CD8-positive, alpha-beta memory T cell (primary cell): ENCODE measurements around the gene NCOA3. TPM values are rescaled to one million over a fixed set of nuclear protein-coding genes. Genes with fewer than 3 reads are reported as not detected.

ENCODE experiments used
- CTCF ChIA-PET: fragments of 350-600 bp; sonication (Branson Sonifier 250); formaldehyde crosslinking; loops from one replicate; lab custom pipeline; 2021; ENCODE audit warnings: antibody characterized with exemption; lab: Charles Lee
- POLR2A ChIA-PET: fragments of 350-600 bp; sonication (Branson Sonifier 250); formaldehyde crosslinking; loops from one replicate; lab custom pipeline; 2021; ENCODE audit warnings: antibody characterized with exemption; lab: Charles Lee
- DNase-seq, 5 donors: peaks; one replicate each; pipeline versions ENCODE4 v3.0.0 to v3.0.0-alpha.2; 2020 to 2022; ENCODE audit warnings: mixed read lengths in 1 of 5
- H3K27ac ChIP-seq: one replicate; pipeline ENCODE4 v1.7.0; 2013; ENCODE audit warnings: low read depth, mild to moderate bottlenecking, low read length, moderate library complexity
- H3K27me3 ChIP-seq: 2 replicates; pipeline ENCODE4 v1.7.0; 2013; ENCODE audit warnings: low read length, mild to moderate bottlenecking; ENCODE audit not compliant: insufficient read depth, poor library complexity, severe bottlenecking
- H3K36me3 ChIP-seq: 2 replicates; pipeline ENCODE4 v1.7.0; 2013; ENCODE audit warnings: mild to moderate bottlenecking, low read length, moderate library complexity; ENCODE audit not compliant: insufficient read depth
- H3K4me1 ChIP-seq: 2 replicates; pipeline ENCODE4 v1.7.0; 2013; ENCODE audit warnings: mild to moderate bottlenecking, low read length, moderate library complexity; ENCODE audit not compliant: insufficient read depth
- H3K4me3 ChIP-seq: 2 replicates; pipeline ENCODE4 v1.7.0; 2013; ENCODE audit warnings: mild to moderate bottlenecking, low read length
- H3K9me3 ChIP-seq: 2 replicates; pipeline ENCODE4 v1.7.0; 2013; ENCODE audit warnings: mild to moderate bottlenecking, low read length
- H3K27ac Mint-ChIP-seq, 8 donors: one replicate each; pipeline ENCODE4 v1.8.0; 2020 to 2021; ENCODE audit warnings: mixed read lengths in 8 of 8, mild to moderate bottlenecking in 6 of 8, inconsistent platforms in 3 of 8, moderate library complexity in 3 of 8
- H3K27me3 Mint-ChIP-seq, 2 donors: one replicate each; pipeline ENCODE4 v1.8.0; 2020 to 2021; ENCODE audit warnings: mixed read lengths in 2 of 2, mild to moderate bottlenecking in 1 of 2, moderate library complexity in 1 of 2
- H3K36me3 Mint-ChIP-seq, 3 donors: one replicate each; pipeline ENCODE4 v1.8.0; 2020 to 2021; ENCODE audit warnings: mixed read lengths in 3 of 3, inconsistent platforms in 1 of 3, mild to moderate bottlenecking in 1 of 3
- H3K4me1 Mint-ChIP-seq, 3 donors: one replicate each; pipeline ENCODE4 v1.8.0; 2020 to 2021; ENCODE audit warnings: mixed read lengths in 3 of 3, inconsistent platforms in 1 of 3, mild to moderate bottlenecking in 1 of 3
- H3K4me3 Mint-ChIP-seq, 7 donors: one replicate each; pipeline ENCODE4 v1.8.0; 2020 to 2021; ENCODE audit warnings: mixed read lengths in 7 of 7, mild to moderate bottlenecking in 6 of 7, moderate library complexity in 4 of 7, inconsistent platforms in 2 of 7
- H3K9me3 Mint-ChIP-seq, 5 donors: one replicate each; pipeline ENCODE4 v1.8.0; 2020 to 2022; ENCODE audit warnings: mixed read lengths in 5 of 5, mild to moderate bottlenecking in 3 of 5, moderate library complexity in 2 of 5, inconsistent platforms in 1 of 5
- polyA plus RNA-seq: library from polyadenylated mRNA; unstranded; fragments of 300-500 nt; fragmentation: Illumina TruSeq; gene quantifications from one replicate; pipeline ENCODE4 v1.2.3, GENCODE V29; 2021
- total RNA-seq, 2 experiments: library from RNA; stranded (reverse); gene quantifications; one replicate each; pipeline ENCODE4 v1.2.3, GENCODE V29; 2021

Gene NCOA3
- total and polyA plus RNA-seq, 3 experiments from 2014 or later, result 23.8 to 93.8 (median 92.4) TPM

GRCh38 chr20:47674686-47675085, 173.0 kb downstream of the NCOA3 start:
- H3K27me3 ChIP-seq, result no peaks in the 10 kb centered on the region
- ChIA-PET CTCF (interaction anchor here (1.2 to 2.1 kb wide), 2 partner anchors 11 to 946 kb away, joined by 3 to 7 read pairs; no protein-coding TSS in a partner anchor), POLR2A (no interaction called here)
- Mint-ChIP-seq H3K4me3 (no peak overlapping the region), H3K4me1 (peaks cover 3 to 5% (median 4%) of the 10 kb centered on the region in 3 donors), H3K27ac (no peak overlapping the region), H3K27me3 (peaks cover 0 to 2% of the 10 kb centered on the region in 2 donors), H3K9me3 (no peaks in the 10 kb centered on the region), H3K36me3 (no peaks in the 10 kb centered on the region)
- no peaks in the 10 kb centered on the region for H3K36me3 ChIP-seq
- no peak overlapping the region for H3K4me3 ChIP-seq
- DNase-seq, result no peak
- H3K4me1 ChIP-seq, result no peaks in the 10 kb centered on the region
- no peak overlapping the region for H3K27ac ChIP-seq
- no peaks in the 10 kb centered on the region for H3K9me3 ChIP-seq

GRCh38 chr20:47675190-47676142, 173.8 kb downstream of the NCOA3 start:
- Mint-ChIP-seq H3K4me1 (peaks cover 3 to 5% (median 4%) of the 10 kb centered on the region in 3 donors), H3K9me3 (no peaks in the 10 kb centered on the region), H3K27ac (no peak overlapping the region), H3K36me3 (no peaks in the 10 kb centered on the region), H3K27me3 (peaks cover 0 to 2% of the 10 kb centered on the region in 2 donors), H3K4me3 (no peak overlapping the region)
- CTCF ChIA-PET, result interaction anchor here (1.2 to 2.1 kb wide), 2 partner anchors 12 to 945 kb away, joined by 3 to 7 read pairs; no protein-coding TSS in a partner anchor
- no peak overlapping the region for H3K27ac ChIP-seq
- POLR2A ChIA-PET, result no interaction called here
- H3K9me3 ChIP-seq, result no peaks in the 10 kb centered on the region
- no peaks in the 10 kb centered on the region for H3K4me1 ChIP-seq
- no peaks in the 10 kb centered on the region for H3K36me3 ChIP-seq
- H3K4me3 ChIP-seq, result no peak overlapping the region
- peak in 1 of 5 donors; percentile 26 for DNase-seq
- no peaks in the 10 kb centered on the region for H3K27me3 ChIP-seq

- peak overlapping the region in 1 of 7 donors; percentile 75 for H3K4me3 Mint-ChIP-seq
- no peak overlapping the region for H3K27ac Mint-ChIP-seq
- peaks cover 0 to 2% of the 10 kb centered on the region in 2 donors for H3K27me3 Mint-ChIP-seq
- peaks cover 3 to 5% (median 4%) of the 10 kb centered on the region in 3 donors for H3K4me1 Mint-ChIP-seq
- no peaks in the 10 kb centered on the region for H3K4me1 ChIP-seq
- H3K9me3 ChIP-seq, result no peaks in the 10 kb centered on the region
- no peak overlapping the region for H3K4me3 ChIP-seq
- no peaks in the 10 kb centered on the region for H3K27me3 ChIP-seq
- POLR2A ChIA-PET, result no interaction called here
- H3K27ac ChIP-seq, result no peak overlapping the region
- peak in 1 of 5 donors; percentile 38 for DNase-seq
- no peaks in the 10 kb centered on the region for H3K36me3 ChIP-seq
- CTCF ChIA-PET, result interaction anchor here (2.4 to 3.2 kb wide), 2 partner anchors 12 to 945 kb away, joined by 5 to 30 read pairs; no protein-coding TSS in a partner anchor
- H3K36me3 Mint-ChIP-seq, result no peaks in the 10 kb centered on the region
- no peaks in the 10 kb centered on the region for H3K9me3 Mint-ChIP-seq
Observed at GRCh38 chr20:47676219-47676721, 174.6 kb downstream of the NCOA3 start.

GRCh38 chr20:47676912-47677634, 175.4 kb downstream of the NCOA3 start:
- no peaks in the 10 kb centered on the region for H3K27me3 ChIP-seq
- no peaks in the 10 kb centered on the region for H3K9me3 Mint-ChIP-seq
- peaks cover 0 to 2% of the 10 kb centered on the region in 2 donors for H3K27me3 Mint-ChIP-seq
- no peaks in the 10 kb centered on the region for H3K36me3 Mint-ChIP-seq
- peak in 2 of 5 donors; percentile 10 to 37 for DNase-seq
- CTCF ChIA-PET, result interaction anchor here (0.7 to 3.2 kb wide), 6 partner anchors 13 to 948 kb away, joined by 3 to 30 read pairs (median 3); no protein-coding TSS in a partner anchor
- no peak overlapping the region for H3K27ac Mint-ChIP-seq
- H3K4me1 ChIP-seq, result no peaks in the 10 kb centered on the region
- H3K36me3 ChIP-seq, result no peaks in the 10 kb centered on the region
- POLR2A ChIA-PET, result no interaction called here
- H3K4me3 Mint-ChIP-seq, result no peak overlapping the region
- H3K4me3 ChIP-seq, result no peak overlapping the region
- peaks cover 3 to 5% (median 4%) of the 10 kb centered on the region in 3 donors for H3K4me1 Mint-ChIP-seq
- H3K9me3 ChIP-seq, result no peaks in the 10 kb centered on the region
- H3K27ac ChIP-seq, result no peak overlapping the region

GRCh38 chr20:47677635-47678453, 176.2 kb downstream of the NCOA3 start:
- Histone ChIP-seq H3K27ac (no peak overlapping the region), H3K36me3 (no peaks in the 10 kb centered on the region), H3K27me3 (no peaks in the 10 kb centered on the region), H3K4me3 (no peak overlapping the region), H3K9me3 (no peaks in the 10 kb centered on the region), H3K4me1 (no peaks in the 10 kb centered on the region)
- Mint-ChIP-seq H3K4me1 (peaks cover 3 to 5% (median 4%) of the 10 kb centered on the region in 3 donors), H3K4me3 (no peak overlapping the region), H3K27me3 (peaks cover 0 to 2% of the 10 kb centered on the region in 2 donors), H3K9me3 (no peaks in the 10 kb centered on the region), H3K36me3 (no peaks in the 10 kb centered on the region), H3K27ac (no peak overlapping the region)
- peak in 4 of 5 donors; percentile 17 to 52 (median 28) for DNase-seq
- ChIA-PET CTCF (interaction anchor here (0.7 to 3.2 kb wide), 7 partner anchors 14 to 948 kb away, joined by 3 to 30 read pairs (median 3); no protein-coding TSS in a partner anchor), POLR2A (no interaction called here)

GRCh38 chr20:47678536-47678935, 176.8 kb downstream of the NCOA3 start:
- DNase-seq, result peak in 1 of 5 donors; percentile 43
- Histone ChIP-seq H3K36me3 (no peaks in the 10 kb centered on the region), H3K4me1 (no peaks in the 10 kb centered on the region), H3K4me3 (no peak overlapping the region), H3K27ac (no peak overlapping the region), H3K27me3 (no peaks in the 10 kb centered on the region), H3K9me3 (no peaks in the 10 kb centered on the region)
- no peak overlapping the region for H3K4me3 Mint-ChIP-seq
- H3K36me3 Mint-ChIP-seq, result no peaks in the 10 kb centered on the region
- no peaks in the 10 kb centered on the region for H3K9me3 Mint-ChIP-seq
- POLR2A ChIA-PET, result no interaction called here
- no peak overlapping the region for H3K27ac Mint-ChIP-seq
- peaks cover 0 to 2% of the 10 kb centered on the region in 2 donors for H3K27me3 Mint-ChIP-seq
- H3K4me1 Mint-ChIP-seq, result peaks cover 3 to 5% (median 4%) of the 10 kb centered on the region in 3 donors
- CTCF ChIA-PET, result interaction anchor here (1.4 to 3.2 kb wide), 4 partner anchors 11 to 943 kb away, joined by 3 to 30 read pairs (median 4); no protein-coding TSS in a partner anchor

- CTCF ChIA-PET, result interaction anchor here (1.4 to 1.7 kb wide), 2 partner anchors 10 to 16 kb away, joined by 3 to 4 read pairs; no protein-coding TSS in a partner anchor
- Mint-ChIP-seq H3K36me3 (no peaks in the 10 kb centered on the region), H3K9me3 (no peaks in the 10 kb centered on the region), H3K27me3 (peaks cover 0 to 2% of the 10 kb centered on the region in 2 donors), H3K4me3 (no peak overlapping the region), H3K4me1 (peaks cover 3 to 5% (median 4%) of the 10 kb centered on the region in 3 donors), H3K27ac (no peak overlapping the region)
- no peak overlapping the region for H3K27ac ChIP-seq
- DNase-seq, result peak in 1 of 5 donors; percentile 33
- no peaks in the 10 kb centered on the region for H3K4me1 ChIP-seq
- H3K4me3 ChIP-seq, result no peak overlapping the region
- no peaks in the 10 kb centered on the region for H3K36me3 ChIP-seq
- H3K27me3 ChIP-seq, result no peaks in the 10 kb centered on the region
- no peaks in the 10 kb centered on the region for H3K9me3 ChIP-seq
- POLR2A ChIA-PET, result no interaction called here
Observed at GRCh38 chr20:47679462-47679861, 177.8 kb downstream of the NCOA3 start.
